Upper lobe of left lung (tissue), 6 donors: ENCODE results near the gene PRDM7. TPM values are rescaled to one million over a fixed set of nuclear protein-coding genes. Genes with fewer than 3 reads are reported as not detected.
"Not testable (repeated sequence)": the region's sequence is repeated elsewhere in the genome, so short reads cannot be mapped to it uniquely, and the experiment has no call there.

ENCODE experiments used
- ATAC-seq, 2 donors: fragments of 200-7000 bp; cut with Tn5 transposase; one replicate each; pipeline ENCODE4 v1.9.1; 2022; ENCODE audit warnings: mild to moderate bottlenecking in 2 of 2, moderate library complexity in 2 of 2; ENCODE audit not compliant: low FRiP score in 2 of 2
- DNase-seq, 2 donors: peaks; one replicate each; pipeline ENCODE4 v3.0.0-alpha.2; 2019 to 2020
- H3K27ac ChIP-seq, 4 donors: fragments of 200-600 bp; sonication (generic); one replicate each; pipeline ENCODE4 v1.5.1; 2016 to 2019
- H3K27me3 ChIP-seq, 4 donors: fragments of 200-600 bp; sonication (generic); one replicate each; pipeline ENCODE4 v1.5.1; 2017 to 2019
- H3K36me3 ChIP-seq, 4 donors: fragments of 200-600 bp; sonication (generic); one replicate each; pipeline ENCODE4 v1.5.1; 2016 to 2019
- H3K4me1 ChIP-seq, 4 donors: fragments of 200-600 bp; sonication (generic); one replicate each; pipeline ENCODE4 v1.5.1; 2018 to 2019
- H3K4me3 ChIP-seq, 4 donors: fragments of 200-600 bp; sonication (generic); one replicate each; pipeline ENCODE4 v1.5.1; 2017 to 2019; ENCODE audit warnings: mild to moderate bottlenecking in 2 of 4, moderate library complexity in 1 of 4
- H3K9me3 ChIP-seq, 4 donors: fragments of 200-600 bp; sonication (generic); one replicate each; pipeline ENCODE4 v1.5.1; 2018 to 2019
- CTCF ChIP-seq, 6 experiments: fragments of 450-650 bp in 4 of 6; fragments of 200-600 bp in 2 of 6; sonication (generic) in 2 of 6; IDR thresholded peaks; one replicate each; pipeline ENCODE4 v1.5.1; 2016 to 2019; ENCODE audit warnings: antibody characterized with exemption in 6 of 6
- EP300 ChIP-seq, 4 donors: sonication (generic); formaldehyde crosslinking; IDR thresholded peaks; one replicate each; pipeline ENCODE4 v1.5.1; 2017; ENCODE audit warnings: antibody characterized with exemption in 4 of 4, control low read depth in 2 of 4
- POLR2A ChIP-seq, 4 donors: fragments of 450-650 bp; IDR thresholded peaks; one replicate each; pipeline ENCODE4 v1.5.1; 2016 to 2017; ENCODE audit warnings: antibody characterized with exemption in 4 of 4, mild to moderate bottlenecking in 2 of 4
- POLR2AphosphoS5 ChIP-seq, 2 donors: sonication (generic); formaldehyde crosslinking; IDR thresholded peaks; one replicate each; pipeline ENCODE4 v1.5.1; 2017; ENCODE audit warnings: antibody characterized with exemption in 2 of 2
- WGBS, 2 donors: methylation state at CpG; one replicate each; pipeline ENCODE4 v1.1.5; 2017 to 2018; 5-methylcytosine and 5-hydroxymethylcytosine counted together
- total RNA-seq, 6 donors: library from RNA; depleted of rRNA in 4 of 6; stranded (reverse); fragments of >200 nt in 4 of 6; gene quantifications; one replicate each; pipeline versions ENCODE4 v1.1.0 to v1.2.1, GENCODE V29; 2016 to 2021
- donor health status: DM: no; HTN: no; CAD: no; lungs with moderate emphysema.
- donor health status: DM: no; HTN: yes; CAD: no; lungs with severe emphysema.

Gene PRDM7
- total RNA-seq: not detected

GRCh38 chr16:90077240-90077756 is at the start of gene PRDM7:
PRDM7 (minus strand) TSS chr16:90077331; CDS start chr16:90075910, 1,421 bp downstream.
- peaks cover 4 to 18% (median 18%) of the 10 kb centered on the region in 4 donors for H3K4me1 ChIP-seq
- peak within 1 kb of the TSS in 3 of 4 donors; percentile 43 to 48 (median 46) for H3K4me3 ChIP-seq
- no peaks in the 10 kb centered on the region for H3K36me3 ChIP-seq
- ATAC-seq (peak; percentile 96 to 98), DNase-seq (peak; percentile 96 to 99)
- TF ChIP-seq POLR2AphosphoS5 (IDR thresholded peaks at IDR 0.05): peak in 1 of 2 donors; percentile 34
- TF ChIP-seq EP300 (IDR thresholded peaks at IDR 0.05): no peak
- peak in 1 of 6 experiments; percentile 7 for TF ChIP-seq CTCF (IDR thresholded peaks at IDR 0.05)
- TF ChIP-seq POLR2A (IDR thresholded peaks at IDR 0.05): peak in 2 of 4 donors; percentile 10 to 27
- peak within 1 kb of the TSS in 2 of 4 donors; percentile 16 to 65 for H3K27ac ChIP-seq
- H3K9me3 ChIP-seq: no peaks in the 10 kb centered on the region
- H3K27me3 ChIP-seq: no peaks in the 10 kb centered on the region
- WGBS, 2 donors: 1 to 3% methylated on average over 12 to 31 of the region's 32 CpGs

GRCh38 chr16:90121846-90122245 is 44.7 kb upstream of the PRDM7 start:
- H3K36me3 ChIP-seq, H3K4me3 ChIP-seq, H3K27me3 ChIP-seq, H3K9me3 ChIP-seq, H3K27ac ChIP-seq, DNase-seq, H3K4me1 ChIP-seq, ATAC-seq: not testable (repeated sequence)
- 56 to 100% methylated on average over 2 of the region's 4 CpGs for WGBS, 2 donors

GRCh38 chr16:90107617-90108016 is 30.5 kb upstream of the PRDM7 start:
- 93% methylated on average over 3 of the region's 6 CpGs; no CpG with 5 or more reads in 1 of the 2 donors for WGBS, 2 donors
- ATAC-seq: peak in 1 of 2 donors; percentile 16

GRCh38 chr16:90107060-90107459 is 29.9 kb upstream of the PRDM7 start:
- WGBS, 2 donors: 90 to 91% methylated on average over 8 to 9 of the region's 13 CpGs
- not testable (repeated sequence) for DNase-seq, H3K9me3 ChIP-seq, H3K4me1 ChIP-seq, H3K27me3 ChIP-seq, H3K27ac ChIP-seq, H3K36me3 ChIP-seq
- ATAC-seq: peak in 1 of 2 donors; percentile 34
- peak overlapping the region in 1 of 4 donors; percentile 33 for H3K4me3 ChIP-seq

More at GRCh38 chr16:90107617-90108016, 30.5 kb upstream of the PRDM7 start:
- not testable (repeated sequence) for DNase-seq, H3K27me3 ChIP-seq, H3K4me1 ChIP-seq, H3K27ac ChIP-seq, H3K4me3 ChIP-seq, H3K36me3 ChIP-seq, H3K9me3 ChIP-seq

- WGBS, 2 donors: 40% methylated on average over 1 of the region's 32 CpGs; no CpG with 5 or more reads in 1 of the 2 donors
- H3K4me3 ChIP-seq: peak overlapping the region in 3 of 4 donors; percentile 23 to 42 (median 33)
These were observed 29.1 kb upstream of the PRDM7 start for GRCh38 chr16:90106271-90106670.

GRCh38 chr16:90104725-90105124 is 27.6 kb upstream of the PRDM7 start:
- not testable (repeated sequence) for ATAC-seq, H3K27me3 ChIP-seq, DNase-seq, H3K4me3 ChIP-seq, H3K4me1 ChIP-seq, H3K9me3 ChIP-seq, H3K27ac ChIP-seq, H3K36me3 ChIP-seq
- WGBS, 2 donors: 88 to 92% methylated on average over 12 to 13 of the region's 13 CpGs

More at GRCh38 chr16:90106271-90106670, 29.1 kb upstream of the PRDM7 start:
- TF ChIP-seq CTCF (IDR thresholded peaks at IDR 0.05): peak; percentile 22 to 67 (median 44)
- peak overlapping the region in 2 of 4 donors; percentile 64 to 68 for H3K27ac ChIP-seq
- H3K36me3 ChIP-seq, H3K9me3 ChIP-seq, H3K4me1 ChIP-seq, H3K27me3 ChIP-seq: not testable (repeated sequence)
- ATAC-seq (peak; percentile 69 to 93), DNase-seq (peak; percentile 89 to 96)

- ATAC-seq: peak in 1 of 2 donors; percentile 16
- Histone ChIP-seq H3K27ac (peak overlapping the region; percentile 44 to 74 (median 52)), H3K4me3 (peak overlapping the region in 2 of 4 donors; percentile 4 to 8)
- not testable (repeated sequence) for H3K36me3 ChIP-seq, H3K9me3 ChIP-seq, H3K27me3 ChIP-seq, DNase-seq, H3K4me1 ChIP-seq
- WGBS, 2 donors: 42 to 73% methylated on average over 3 to 10 of the region's 12 CpGs
These were observed 25.2 kb upstream of the PRDM7 start for GRCh38 chr16:90102086-90102884.

- H3K27me3 ChIP-seq, DNase-seq, H3K9me3 ChIP-seq, H3K4me1 ChIP-seq, H3K4me3 ChIP-seq, ATAC-seq, H3K36me3 ChIP-seq: not testable (repeated sequence)
- peak overlapping the region in 3 of 4 donors; percentile 35 to 74 (median 39) for H3K27ac ChIP-seq
- 85 to 92% methylated on average over 11 of the region's 11 CpGs for WGBS, 2 donors
These were observed 24.2 kb upstream of the PRDM7 start for GRCh38 chr16:90101332-90101731.

- H3K4me1 ChIP-seq, H3K36me3 ChIP-seq, H3K4me3 ChIP-seq, H3K9me3 ChIP-seq, H3K27me3 ChIP-seq, DNase-seq, H3K27ac ChIP-seq: not testable (repeated sequence)
- WGBS, 2 donors: no CpG with 5 or more reads among the region's 4 CpGs
- peak; percentile 54 to 72 for ATAC-seq
These were observed 23.7 kb upstream of the PRDM7 start for GRCh38 chr16:90100790-90101189.

GRCh38 chr16:90100229-90100628 is 23.1 kb upstream of the PRDM7 start:
- peak overlapping the region in 2 of 4 donors; percentile 67 to 69 for H3K27ac ChIP-seq
- not testable (repeated sequence) for H3K4me1 ChIP-seq, H3K36me3 ChIP-seq, H3K4me3 ChIP-seq, DNase-seq, H3K27me3 ChIP-seq, H3K9me3 ChIP-seq
- ATAC-seq: peak in 1 of 2 donors; percentile 41
- WGBS, 2 donors: 45 to 62% methylated on average over 4 of the region's 5 CpGs
